Amygdala (tissue), 56 donors: ENCODE measurements around the gene MICAL2.

Source experiments
- DNase-seq, 56 donors: peaks; one replicate each; lab custom pipeline; 2025; lab: John Stamatoyannopoulos, UW

The MICAL2 gene

DNA sequence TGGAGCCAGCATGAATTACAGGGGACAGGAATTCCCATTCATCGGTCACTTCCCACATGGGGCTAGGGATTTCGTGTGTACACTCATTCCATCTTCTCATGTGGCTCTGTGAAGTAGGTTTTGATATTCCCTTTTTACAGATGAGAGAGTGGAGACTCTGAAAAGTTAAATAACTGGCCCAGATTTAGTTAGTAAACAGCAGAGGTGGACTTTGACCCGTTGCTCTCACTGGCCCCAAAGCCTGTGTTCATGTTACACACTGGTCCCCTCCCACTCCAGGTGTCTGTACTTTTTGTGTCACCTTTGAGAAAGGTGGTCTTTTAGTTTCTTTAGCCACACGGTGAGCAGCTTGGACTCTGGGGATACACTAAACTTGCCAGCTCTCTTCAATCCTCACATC lies 108.5 kb downstream of the MICAL2 start:
- no peak for DNase-seq

DNA sequence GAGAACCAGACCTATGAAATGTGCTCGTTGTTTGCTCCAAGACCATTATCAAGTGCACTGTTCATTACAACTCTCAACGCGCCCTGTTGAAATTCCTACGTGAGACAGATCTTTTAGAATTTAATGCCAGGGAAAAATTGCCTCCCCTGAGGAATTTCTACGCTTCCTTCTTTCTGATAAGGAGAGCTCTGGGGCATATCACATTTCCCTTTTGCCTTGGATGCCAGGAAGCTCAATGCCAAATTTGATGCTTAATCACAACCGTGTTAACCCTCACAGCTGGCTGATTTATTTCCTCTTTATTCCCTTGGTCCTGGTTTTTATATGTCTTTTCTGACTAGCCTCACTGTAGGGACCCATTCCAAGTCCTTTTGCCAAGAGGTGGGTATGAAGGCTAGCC lies 109.4 kb downstream of the MICAL2 start:
- DNase-seq, result no peak

DNA sequence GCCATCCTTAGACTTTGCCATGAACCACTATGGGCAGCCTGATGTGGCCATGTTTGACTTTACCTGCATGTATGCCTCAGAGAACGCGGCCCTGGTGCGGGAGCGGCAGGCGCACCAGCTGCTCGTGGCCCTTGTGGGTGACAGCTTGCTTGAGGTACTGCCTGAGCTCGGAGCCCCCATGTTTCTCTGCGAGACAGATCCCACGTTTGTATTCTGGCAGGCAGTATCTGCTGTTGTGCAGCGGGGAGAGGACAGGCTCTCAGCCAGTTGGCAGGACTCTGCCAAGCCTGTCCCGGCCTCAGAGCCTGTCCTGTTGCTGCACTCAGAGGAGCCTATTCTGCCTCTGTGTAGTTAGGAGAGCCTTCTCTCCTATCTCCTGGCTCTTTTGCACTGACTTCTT lies 109.9 kb downstream of the MICAL2 start:
- DNase-seq, result peak in 48 of 56 donors; percentile 23 to 85 (median 50)

DNA sequence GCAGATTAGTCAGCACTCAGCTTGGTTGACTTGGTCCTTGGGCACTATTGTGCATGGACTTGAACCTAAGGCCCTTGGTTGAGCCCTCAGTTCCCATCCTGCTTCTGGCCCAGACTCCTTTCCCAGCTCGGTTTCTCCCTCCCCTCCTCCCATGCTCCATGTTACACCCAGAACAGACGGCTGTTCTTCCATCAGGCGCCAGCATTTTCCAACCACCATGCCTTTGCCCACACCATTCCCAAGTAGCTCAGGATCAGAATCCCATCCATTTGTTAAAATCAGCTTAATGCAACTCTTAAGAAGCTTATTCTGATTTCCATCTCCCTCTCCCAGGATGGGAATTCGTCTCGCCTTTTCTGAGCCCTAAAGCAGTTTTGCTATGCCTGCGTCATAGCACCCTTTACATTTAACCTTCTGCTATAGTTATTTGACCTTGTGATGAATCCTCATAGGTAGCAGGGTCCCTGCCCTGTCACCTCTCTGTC lies 110.7 kb downstream of the MICAL2 start:
- no peak for DNase-seq

DNA sequence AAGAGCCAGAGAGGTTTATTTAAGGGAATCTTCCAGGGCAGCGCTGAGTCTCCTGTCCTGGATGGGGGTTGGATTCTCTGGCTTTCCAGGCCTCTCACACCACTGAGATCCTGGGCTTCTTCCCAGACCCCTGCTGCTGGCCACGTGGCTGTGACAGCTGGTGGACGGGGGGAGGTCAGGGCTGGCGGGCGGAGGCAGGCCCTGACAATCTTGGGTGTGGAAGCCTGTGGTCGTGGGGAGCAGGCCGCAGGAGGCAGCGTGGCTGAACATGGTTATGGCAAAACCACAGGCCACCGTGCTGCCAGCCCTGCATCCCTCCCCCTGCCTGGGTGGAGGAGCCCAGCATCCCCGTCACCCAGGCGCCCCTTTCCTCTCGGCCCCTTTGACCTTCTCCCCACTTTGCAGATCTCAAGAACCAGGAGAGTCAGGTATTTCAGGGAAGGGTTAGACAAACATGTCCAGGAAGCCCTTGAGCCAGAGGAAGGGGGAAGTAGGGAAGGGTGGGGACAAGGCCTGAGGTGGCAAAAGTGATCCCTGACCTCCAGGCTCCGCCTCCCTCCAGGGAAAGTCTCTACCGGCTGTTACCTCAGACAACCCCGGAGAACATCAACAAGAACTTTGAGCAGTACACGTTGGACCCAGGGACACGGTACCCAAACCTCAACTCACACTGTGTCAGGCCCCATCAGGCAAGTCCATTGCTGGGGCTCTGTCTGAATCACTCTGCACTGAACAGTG lies 111.8 kb downstream of the MICAL2 start:
- DNase-seq, result peak in 12 of 56 donors; percentile 11 to 65 (median 36)

DNA sequence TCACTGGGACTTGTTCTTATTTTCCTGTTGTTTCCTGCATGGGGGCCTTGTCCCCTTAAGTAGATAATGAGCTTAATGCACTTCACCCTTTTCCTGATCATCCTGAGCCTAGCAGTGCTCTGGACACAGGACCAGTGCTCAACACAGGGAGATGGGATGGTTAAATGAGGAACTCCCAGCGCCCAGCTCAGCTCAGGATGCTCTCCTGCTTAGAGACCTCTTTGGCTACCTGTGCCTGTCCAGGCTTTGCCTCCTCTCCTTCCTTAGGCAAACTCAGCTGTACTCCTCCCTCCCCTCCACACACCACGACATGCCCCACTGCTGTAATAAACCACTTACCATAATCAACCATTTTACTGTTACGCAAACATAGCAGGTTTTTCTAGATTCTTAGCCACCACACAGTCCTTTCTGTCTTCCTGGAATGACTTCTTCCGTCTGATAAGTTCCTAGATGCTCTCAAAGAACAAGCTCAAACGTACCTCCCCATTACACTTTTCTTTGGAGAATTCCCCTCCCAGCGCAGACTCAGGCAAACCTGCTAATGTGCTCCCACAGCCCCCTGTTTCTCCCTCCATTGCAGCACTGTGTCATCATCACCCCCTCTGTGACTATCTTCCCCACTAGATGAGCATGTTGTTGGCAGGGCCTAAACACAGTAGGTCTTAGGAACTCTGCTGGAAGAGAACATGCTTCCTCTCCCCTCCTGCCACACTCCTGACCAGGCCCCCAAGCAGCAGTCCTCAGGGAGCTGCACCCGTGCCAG lies 113.6 kb downstream of the MICAL2 start:
- DNase-seq, result no peak

DNA sequence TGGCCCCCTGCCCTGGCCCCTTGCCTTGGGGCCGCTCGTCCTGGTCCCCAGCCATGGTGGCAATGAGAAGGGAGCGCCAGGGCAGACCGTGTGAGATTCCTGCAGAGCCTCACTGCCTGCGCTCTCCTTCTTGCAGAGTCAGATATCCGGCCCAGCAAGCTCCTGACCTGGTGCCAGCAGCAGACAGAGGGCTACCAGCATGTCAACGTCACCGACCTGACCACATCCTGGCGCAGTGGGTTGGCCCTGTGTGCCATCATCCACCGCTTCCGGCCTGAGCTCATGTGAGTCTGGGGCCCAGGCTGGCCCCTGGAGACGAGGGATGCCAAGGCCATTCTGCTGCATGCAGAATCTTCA lies 114.1 kb downstream of the MICAL2 start:
- peak in 16 of 56 donors; percentile 12 to 58 (median 30) for DNase-seq

DNA sequence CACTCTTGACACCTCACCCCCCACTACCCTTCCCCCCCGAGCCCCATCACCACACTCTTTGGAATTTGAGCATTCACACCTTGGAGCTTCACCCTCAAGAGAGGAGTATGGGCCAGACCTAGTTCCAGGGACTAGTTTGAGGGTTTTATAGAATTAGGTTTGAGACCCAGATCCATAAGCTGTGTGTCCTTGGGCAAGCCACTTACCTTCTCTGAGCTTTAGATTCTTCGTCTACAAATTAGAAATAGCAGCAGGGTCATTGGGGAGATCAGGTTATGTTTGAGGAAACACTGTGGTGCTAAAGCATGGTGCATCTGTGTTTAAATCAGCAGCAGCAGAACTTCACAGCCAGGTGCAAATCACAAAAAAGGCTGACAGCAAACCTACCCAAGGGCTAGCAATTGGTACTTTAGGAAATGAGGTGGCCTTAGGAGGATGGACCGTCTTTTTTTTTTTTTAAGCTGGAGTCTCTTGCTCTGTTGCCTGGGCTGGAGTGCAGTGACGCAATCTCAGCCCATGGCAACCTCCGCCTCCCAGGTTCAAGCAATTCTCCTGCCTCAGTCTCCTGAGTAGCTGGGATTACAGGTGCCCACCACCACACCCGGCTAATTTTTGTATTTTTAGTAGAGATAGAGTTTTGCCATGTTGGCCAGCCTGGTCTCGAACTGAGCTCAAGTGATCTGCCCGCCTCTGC lies 114.8 kb downstream of the MICAL2 start:
- no peak for DNase-seq

DNA sequence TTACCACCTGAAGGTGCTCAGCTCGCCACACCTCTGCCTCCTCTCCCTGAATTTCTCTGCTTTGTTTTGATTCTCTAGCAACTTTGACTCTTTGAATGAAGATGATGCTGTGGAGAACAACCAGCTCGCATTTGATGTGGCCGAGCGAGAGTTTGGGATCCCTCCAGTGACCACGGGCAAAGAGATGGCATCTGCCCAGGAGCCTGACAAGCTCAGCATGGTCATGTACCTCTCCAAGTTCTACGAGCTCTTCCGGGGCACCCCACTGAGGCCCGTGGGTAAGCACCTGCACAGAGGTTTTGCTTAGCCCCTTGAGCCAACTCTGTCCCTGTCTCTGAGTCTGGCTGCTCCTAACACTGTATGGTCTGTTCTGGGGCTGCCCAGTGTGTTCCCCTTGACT lies 115.7 kb downstream of the MICAL2 start:
- no peak for DNase-seq

DNA sequence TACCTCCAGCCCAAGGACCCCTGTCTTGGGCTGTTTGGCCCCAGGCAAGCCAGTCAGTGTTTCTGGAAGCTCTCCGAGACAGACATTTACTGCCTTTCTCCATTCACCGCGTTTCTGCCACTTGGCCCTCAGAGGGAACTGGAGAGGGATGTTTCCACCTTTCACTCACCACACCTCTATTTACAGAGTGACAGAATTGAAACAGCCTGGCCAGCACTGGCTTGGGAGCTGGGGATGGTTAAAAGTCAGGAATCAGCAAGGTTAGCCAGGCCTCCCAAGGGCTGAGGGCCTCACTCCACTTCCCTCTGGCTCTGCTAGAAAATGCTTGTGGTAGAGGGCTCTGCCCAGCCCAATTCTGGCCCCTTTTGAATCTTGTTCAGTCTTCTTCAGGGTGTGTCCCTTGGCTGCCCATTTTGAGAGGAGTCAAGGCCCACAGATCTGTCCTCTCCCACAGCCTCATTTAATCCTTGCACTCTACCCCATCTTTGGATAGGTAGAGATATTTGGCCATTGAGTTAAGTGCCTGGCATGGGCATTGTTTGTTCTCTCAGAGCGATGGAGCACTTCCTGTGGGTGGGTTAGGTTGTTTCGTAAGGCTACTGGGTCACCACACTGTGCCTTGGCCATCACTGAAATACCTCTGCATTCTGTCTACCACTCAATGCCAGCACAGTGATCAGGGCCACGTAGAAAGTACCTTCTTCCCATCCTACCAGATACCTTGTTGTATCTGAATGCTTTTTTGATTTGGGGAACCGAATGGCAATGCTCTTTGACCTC lies 119.2 kb downstream of the MICAL2 start:
- no peak for DNase-seq

DNA sequence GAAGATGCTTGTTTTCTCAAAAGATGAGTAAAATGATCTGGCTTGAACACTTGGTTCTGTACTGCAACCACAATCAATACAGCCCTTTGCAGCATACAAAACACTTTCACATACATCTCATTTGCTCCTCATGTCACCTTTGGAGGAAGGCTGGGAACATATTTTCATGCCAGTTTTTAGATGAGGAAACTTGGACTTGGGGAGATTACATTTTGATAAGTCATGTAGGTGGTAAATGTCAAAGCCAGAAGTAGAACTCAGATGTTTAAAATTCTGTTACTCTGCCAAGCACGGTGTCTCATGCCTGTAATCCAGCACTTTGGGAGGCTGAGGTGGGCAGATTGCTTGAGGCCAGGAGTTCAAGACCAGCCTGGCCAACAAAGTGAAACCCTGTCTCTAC lies 121.8 kb downstream of the MICAL2 start:
- no peak for DNase-seq

DNA sequence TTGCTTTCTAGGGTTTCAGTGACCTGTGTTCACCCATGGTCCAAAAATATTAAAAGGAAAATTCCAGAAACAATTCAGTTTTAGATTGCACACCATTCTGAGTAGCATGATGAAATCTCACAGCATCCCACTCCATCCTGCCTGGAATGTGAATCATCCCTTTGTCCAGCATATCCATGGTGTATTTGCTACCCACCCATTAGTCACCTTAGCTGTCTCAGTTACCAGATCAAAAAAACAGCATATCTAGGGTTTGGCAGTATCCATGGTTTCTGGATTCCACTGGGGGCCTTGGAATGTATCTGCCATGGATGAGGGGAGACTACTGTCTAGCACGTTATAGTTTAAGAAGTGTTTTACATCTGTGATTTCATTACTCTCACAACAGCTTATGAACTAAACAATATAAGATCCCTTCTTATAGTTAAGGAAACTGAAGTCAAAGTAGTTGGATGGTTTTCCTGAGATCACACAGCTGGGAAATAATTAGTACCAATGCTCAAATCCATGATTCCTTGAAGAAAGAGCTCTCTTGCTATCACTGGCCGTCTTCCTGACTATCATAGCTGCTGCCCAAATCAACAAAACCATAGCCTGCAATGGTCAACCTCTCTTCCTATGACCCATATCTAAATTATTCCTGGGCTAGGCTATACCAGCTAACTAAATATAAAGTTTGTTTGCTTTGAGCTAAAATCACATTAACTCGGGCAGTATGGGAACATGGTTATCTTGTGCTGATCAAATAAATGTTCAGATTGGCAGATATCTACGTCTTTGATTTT lies 122.6 kb downstream of the MICAL2 start:
- DNase-seq, result peak in 2 of 56 donors; percentile 13 to 21

DNA sequence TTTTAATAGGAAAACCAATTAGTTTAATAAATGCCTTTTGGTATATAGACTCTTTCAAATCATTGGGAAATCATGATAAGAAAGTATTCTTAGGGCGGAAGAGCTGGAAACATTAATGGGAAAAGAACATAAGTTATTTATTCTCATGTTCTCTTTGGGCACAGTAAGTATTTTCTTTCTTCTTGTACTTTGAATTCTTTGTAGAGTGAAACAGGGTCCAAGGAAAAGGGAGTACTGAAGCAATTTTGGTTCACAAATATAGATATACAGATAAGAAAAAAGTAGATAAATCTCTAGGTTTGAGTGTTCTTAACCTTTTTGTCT lies 123.2 kb downstream of the MICAL2 start:
- DNase-seq, result no peak

DNA sequence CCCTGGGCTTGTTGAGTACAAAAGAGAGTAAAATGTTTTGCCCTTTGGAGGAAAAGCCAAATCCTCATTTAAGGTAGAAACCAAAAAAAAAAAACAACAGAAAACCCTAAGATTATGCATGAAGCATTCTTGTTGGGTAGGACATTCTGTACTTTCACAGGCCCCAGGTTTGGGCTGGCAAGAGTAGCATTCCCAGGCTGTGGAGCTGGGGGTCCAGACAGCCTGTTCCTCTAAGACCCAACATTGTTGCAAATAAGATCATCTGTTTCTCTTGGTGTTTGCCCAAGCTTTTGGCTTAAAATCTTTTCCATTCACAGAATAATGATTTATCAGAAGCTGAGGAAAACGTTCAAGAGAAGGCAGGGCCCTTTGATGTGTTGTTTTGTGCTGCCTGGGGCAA lies 123.8 kb downstream of the MICAL2 start:
- no peak for DNase-seq

DNA sequence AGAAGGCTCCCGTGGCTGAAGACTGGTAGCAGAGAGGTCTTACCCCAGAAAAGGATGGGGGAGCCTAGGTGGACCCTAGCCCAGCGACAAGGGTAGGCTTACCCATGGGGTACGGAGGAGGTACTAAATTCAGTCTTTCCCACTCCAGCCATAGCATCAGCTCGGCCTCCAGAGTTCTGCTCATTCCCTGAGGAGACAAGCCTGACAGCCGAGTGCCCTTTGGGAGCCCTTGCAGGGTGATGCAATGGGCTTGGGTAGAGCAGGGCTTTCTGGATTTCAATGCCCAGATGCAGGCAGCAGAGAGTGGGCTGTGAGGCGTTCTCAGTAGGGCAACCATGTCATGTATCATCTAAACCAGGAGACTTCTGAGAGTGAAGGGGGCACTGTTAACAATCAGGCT lies 124.7 kb downstream of the MICAL2 start:
- DNase-seq, result no peak

DNA sequence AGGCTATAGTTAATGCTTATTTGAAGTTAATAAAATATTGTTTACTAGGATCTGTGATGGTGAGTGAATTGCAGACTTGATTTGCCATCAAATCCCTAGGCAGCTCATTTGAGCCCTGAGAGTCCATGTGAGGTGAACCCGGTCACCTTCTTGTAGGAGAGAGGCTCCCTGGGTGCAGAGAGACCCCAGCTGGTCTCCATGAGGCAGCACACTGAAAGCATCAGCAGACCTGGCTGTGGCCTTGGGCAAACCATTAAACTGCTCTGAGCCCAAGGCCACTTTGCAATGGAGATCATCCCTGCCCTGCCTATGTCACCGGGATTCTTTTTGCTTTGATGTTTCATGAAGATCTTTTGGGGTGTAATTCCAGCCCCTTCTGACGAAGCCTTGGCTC lies 125.2 kb downstream of the MICAL2 start:
- no peak for DNase-seq

DNA sequence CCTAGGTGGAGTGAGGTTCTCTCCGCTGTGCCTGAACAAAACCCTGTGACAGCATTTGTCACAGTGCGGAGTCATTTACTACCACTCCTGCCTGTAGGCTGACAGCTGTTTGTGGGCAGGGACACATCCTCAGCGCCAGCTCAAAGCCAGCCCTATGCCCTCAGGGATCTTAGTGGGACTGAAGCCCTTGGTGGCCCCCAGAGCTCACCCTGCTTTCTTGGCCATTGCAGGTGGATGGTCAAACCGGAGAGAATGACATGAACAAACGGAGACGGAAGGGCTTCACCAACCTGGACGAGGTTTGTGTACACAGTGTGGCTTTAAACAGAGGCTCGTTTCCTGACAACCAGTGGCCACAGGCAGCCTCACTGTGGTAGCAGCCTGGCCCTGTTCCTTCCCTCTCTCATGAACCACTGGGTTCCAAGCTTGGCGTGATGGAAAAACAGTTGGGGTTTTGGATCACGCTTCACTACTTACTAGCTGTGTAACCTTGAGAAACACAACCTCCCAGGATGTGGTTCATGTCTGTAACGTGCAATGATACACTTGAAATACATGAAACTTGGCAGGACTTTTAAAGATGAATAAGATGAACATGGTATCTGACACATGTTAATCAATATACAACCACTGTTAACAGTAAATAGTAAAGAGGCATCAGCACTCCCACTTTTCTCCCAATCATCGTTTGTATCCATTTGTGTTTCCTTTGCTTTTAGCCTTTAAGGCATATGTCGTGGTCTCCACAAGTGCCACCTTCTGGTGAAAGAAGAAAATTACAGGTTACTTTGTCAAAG lies 125.8 kb downstream of the MICAL2 start:
- peak in 3 of 56 donors; percentile 12 to 30 (median 13) for DNase-seq

DNA sequence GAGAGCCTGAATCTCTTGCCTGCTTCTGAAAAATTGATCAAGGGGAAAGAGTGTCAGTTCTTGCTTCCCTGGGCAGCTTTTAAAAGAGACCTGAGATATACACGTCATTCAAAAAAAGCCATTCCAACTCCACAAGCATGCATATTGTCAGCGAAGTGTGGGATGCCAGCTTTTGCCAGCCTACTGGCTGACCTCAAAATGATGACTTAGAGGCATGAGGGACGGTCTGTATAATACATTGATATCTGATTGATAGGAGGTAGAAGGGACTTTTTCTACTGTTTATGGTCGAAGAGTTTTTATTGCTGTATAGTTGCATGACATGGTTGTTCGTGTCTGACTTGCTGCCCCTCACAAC lies 126.3 kb downstream of the MICAL2 start:
- no peak for DNase-seq

DNA sequence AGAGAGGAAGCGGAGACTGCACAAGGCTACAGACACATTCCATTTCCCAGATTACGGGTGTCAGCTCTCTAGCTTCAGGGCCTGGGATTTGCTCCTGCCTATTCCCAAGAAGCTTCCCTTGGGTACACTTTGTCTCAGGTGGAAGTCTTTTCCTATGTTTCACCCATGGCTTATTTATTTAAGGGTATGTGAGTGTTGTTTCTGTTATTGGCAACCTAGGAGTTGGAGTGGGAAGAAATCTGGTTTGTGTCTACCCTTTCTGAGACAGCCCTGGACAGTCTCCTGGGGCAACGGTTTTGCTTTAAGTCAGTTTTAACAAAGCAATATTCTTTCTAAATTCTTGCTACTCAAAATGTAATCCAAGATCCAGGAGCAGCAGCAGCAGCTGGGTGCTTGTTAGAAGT lies 127.0 kb downstream of the MICAL2 start:
- DNase-seq, result no peak
